ENCODE data around the gene LSS.

DNA sequence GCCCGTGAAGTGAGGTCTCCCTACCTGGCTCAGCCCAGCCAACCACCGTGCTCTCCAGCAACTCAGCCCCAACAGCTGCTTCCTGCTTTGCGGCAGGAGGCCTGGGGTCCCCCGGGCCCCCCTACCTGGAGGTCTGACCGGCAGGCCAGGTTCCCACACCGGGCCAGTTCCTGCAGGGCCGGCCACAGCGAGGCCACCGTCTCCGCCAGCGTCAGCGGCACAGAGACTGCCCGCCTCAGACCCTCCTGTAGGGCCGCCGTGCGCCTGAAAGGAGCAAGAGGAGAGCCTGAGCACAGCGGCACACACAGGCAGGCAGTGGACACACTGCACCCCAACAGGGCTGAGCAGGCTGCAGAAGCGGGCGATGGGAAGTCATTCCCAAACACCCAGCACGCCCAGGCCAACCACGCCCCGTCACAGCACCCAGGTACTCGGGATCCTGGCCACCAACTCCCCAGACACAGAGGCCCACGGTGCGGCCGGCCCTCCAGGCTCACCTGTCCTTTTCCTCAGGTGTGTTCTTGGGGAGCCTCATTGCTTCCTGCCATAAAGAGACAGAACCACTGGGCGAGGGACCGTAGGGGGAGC is 90.1 kb downstream of the LSS start:
- TF ChIP-seq, protein P1, sequence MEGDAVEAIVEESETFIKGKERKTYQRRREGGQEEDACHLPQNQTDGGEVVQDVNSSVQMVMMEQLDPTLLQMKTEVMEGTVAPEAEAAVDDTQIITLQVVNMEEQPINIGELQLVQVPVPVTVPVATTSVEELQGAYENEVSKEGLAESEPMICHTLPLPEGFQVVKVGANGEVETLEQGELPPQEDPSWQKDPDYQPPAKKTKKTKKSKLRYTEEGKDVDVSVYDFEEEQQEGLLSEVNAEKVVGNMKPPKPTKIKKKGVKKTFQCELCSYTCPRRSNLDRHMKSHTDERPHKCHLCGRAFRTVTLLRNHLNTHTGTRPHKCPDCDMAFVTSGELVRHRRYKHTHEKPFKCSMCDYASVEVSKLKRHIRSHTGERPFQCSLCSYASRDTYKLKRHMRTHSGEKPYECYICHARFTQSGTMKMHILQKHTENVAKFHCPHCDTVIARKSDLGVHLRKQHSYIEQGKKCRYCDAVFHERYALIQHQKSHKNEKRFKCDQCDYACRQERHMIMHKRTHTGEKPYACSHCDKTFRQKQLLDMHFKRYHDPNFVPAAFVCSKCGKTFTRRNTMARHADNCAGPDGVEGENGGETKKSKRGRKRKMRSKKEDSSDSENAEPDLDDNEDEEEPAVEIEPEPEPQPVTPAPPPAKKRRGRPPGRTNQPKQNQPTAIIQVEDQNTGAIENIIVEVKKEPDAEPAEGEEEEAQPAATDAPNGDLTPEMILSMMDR (conservative IDR thresholded peaks at IDR 0.05; ENCODE audit: low read depth, low read length) = no peak
- TF ChIP-seq EZH2 (IDR thresholded peaks at IDR 0.05; ENCODE audit: borderline replicate concordance, low read depth, low read length, poor library complexity, severe bottlenecking) = no peak
